ENCODE measurements around the gene GMPPB. TPM values are rescaled to one million over a fixed set of nuclear protein-coding genes. Genes with fewer than 3 reads are reported as not detected.
A peak's percentile ranks its signal among the peaks of the same experiment; 100 is the strongest.

The GMPPB gene
- total RNA-seq, 1 donor from 2014 or later, result 38.0 TPM

- DNase-seq (ENCODE audit: low spot score) (peak; percentile 98), ATAC-seq (peak; percentile 80)
Observed at GRCh38 chr3:49673715-49674496, 49.8 kb downstream of the GMPPB start, which contains the start of gene APEH. Gene APEH (plus strand): TSS chr3:49674351. CDS start chr3:49674402, 51 bp downstream.

- DNase-seq (ENCODE audit: low spot score), result no peak
- peak; percentile 1 for ATAC-seq
Observed at GRCh38 chr3:49673121-49673714, 50.5 kb downstream of the GMPPB start.

- ATAC-seq (peak; percentile 58), DNase-seq (ENCODE audit: low spot score) (peak; percentile 87)
Observed at GRCh38 chr3:49671291-49672288, 52.2 kb downstream of the GMPPB start.

- ATAC-seq, result no peak
Observed at GRCh38 chr3:49670940-49671290, 52.8 kb downstream of the GMPPB start.

More at GRCh38 chr3:49670940-49671290, 52.8 kb downstream of the GMPPB start:
- DNase-seq (ENCODE audit: low spot score), result no peak

Other genes with a start within 250 kb of the GMPPB start
- 0.73 TPM for gene BSN, start 169.5 kb downstream of the GMPPB start, total RNA-seq
- gene APEH, start 49.6 kb downstream of the GMPPB start, total RNA-seq, result 74.4 TPM
- gene MST1, start 34.5 kb downstream of the GMPPB start, total RNA-seq, result 838 TPM
- 59.4 TPM for gene RNF123, start 34.4 kb downstream of the GMPPB start, total RNA-seq
- not detected for gene AMIGO3, start 4.3 kb downstream of the GMPPB start, total RNA-seq
- gene IP6K1, start 62.6 kb upstream of the GMPPB start, total RNA-seq, result 14.6 TPM
- not detected for gene CDHR4, start 75.9 kb upstream of the GMPPB start, total RNA-seq
- 0.63 TPM for gene INKA1, start 79.3 kb upstream of the GMPPB start, total RNA-seq
- 33.2 TPM for gene UBA7, start 90.0 kb upstream of the GMPPB start, total RNA-seq
- 0.75 TPM for gene TRAIP, start 132.6 kb upstream of the GMPPB start, total RNA-seq
- not detected for gene CAMKV, start 146.0 kb upstream of the GMPPB start, total RNA-seq
- gene MST1R, start 179.9 kb upstream of the GMPPB start, total RNA-seq, result 1.3 TPM
- 9.4 TPM for gene MON1A, start 205.9 kb upstream of the GMPPB start, total RNA-seq
- 45.7 TPM for gene RBM6, start 216.2 kb upstream of the GMPPB start, total RNA-seq

Measured in left lobe of liver (tissue), 2 donors.